Activated T-helper 1 cell treated with anti-CD3 and anti-CD28 coated beads, Interleukin-2, amount 50 U/mL, for 16 hours (primary cell): ENCODE measurements around the gene VPS35L.
"Not testable (repeated sequence)": the region's sequence is repeated elsewhere in the genome, so short reads cannot be mapped to it uniquely, and the experiment has no call there.

Experiments used
- DNase-seq, 2 donors: peaks; one replicate each; pipeline ENCODE4 v3.0.0-alpha.2; 2020; ENCODE audit warnings: low read depth in 1 of 2, low spot score in 1 of 2

The VPS35L gene

DNA sequence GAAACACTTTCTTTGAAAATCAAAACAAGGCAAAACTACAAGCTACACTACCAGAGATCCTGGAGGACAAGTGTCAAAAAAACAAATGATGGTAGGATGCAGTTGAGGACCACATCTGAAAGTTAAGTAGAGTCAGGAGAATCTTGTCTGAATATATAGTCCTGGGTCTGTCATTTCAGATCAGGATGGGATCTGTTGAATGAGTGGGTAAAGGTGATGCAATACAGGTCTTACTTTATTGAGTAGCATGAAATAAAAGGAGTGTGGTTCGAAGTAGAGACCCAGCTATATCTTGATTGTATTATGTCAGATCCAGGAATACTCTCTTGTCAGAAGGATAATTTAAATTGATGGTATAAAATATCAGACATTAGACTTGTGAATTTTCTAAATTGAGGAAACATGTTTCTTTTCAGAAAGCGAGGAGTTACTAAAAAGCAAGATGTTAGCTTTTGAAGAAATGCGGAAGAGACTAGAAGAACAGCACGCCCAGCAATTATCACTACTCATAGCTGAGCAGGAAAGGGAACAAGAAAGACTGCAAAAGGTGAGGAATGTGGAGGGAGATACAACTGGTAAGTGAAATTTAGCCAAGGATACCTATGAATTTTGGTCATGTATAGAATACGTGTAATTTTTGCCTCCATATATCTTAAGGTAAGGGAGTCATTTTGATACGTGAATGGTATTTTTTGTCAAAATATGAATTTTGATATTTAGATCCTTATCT, 15.1 kb upstream of the VPS35L start:
- no peak for DNase-seq

- no peak for DNase-seq
Measured at GRCh38 chr16:19542138-19542821, 13.2 kb upstream of the VPS35L start.

DNA sequence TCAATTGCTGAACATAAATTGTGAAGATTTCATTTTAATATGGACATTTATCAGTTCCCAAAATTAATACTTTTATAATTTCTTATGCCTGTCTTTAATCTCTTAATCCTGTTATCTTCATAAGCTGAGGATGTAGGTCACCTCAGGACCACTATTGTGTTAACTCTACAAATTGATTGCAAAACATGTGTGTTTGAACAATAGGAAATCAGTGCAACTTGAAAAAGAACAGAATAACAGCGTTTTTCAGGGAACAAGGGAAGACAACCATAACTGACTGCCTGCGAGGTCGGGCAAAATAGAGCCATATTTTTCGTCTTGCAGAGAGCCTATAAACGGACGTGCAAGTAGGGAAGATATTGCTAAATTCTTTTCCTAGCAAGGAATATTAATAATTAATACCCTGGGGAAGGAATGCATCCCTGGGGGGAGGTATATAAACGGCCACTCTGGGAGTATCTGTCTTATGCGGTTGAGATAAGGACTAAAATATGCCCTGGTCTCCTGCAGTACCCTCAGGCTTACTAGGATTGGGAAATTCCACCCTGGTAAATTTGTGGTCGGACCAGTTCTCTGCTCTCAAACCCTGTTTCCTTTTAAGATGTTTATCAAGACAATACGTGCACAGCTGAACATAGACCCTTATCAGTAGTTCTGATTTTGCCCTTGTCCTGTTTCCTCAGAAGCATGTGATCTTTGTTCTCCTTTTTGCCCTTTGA, 12.1 kb upstream of the VPS35L start:
- not testable (repeated sequence) for DNase-seq

GRCh38 chr16:19548144-19548543, 7.4 kb upstream of the VPS35L start:
- DNase-seq = no peak

DNA sequence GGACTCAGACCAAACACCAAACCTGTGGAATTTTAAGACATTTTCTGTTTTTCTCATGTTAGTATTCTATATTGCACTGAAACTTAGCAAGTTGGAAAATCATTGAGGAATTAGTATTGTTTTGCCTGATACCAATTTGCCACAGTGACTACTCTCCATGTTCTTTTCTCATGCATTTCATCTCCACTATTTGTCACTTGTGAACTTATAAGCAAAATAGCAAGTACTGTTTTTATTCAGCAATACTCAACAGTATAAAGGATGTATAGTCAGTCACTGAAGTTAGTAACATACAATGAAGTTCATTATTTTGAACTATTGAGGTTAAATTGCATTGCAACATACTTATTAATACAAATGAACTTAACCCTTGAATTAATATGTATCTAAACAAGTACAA, 5.8 kb upstream of the VPS35L start:
- no peak for DNase-seq

DNA sequence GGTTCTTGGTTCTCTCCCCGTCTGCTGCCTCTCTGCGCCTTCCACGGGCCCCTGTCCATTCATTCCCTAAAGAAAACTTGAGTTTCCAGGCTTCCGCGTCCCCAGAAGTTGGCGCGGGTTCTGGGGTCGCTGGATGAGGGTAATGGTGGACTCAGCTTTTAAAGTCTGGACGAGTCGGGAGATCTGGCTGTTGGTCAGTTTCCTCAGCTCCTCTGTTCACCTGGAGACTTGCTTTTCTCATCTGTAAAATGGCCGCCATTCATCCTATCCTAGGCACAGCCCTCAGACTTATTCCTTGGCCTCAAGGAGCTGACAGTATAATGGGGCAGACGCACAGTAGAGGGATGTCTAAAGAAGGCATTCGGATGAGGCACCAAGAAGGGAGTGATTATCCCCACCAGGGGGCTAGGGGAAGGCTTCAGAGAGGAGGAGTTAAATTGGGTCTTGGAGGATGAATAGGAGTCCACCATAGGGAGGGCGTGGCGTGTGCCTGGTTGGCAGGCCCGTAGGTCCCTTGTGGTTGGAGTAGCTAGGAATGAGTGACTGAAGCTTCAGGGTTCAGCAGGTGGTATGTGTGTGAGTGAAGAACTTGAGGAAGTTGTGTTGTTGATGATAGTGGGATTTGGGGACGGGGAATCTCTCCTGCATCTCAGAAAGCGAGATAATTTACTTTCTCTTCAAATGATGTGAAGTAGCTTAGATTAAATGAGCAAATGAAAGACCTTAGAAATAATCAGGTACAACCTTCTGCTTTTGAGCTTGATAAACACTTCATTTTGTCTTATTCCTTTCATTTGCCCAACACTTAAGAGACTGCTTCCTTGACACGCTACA, 652 bp downstream of the VPS35L start:
- no peak for DNase-seq

- no peak for DNase-seq
Measured at GRCh38 chr16:19559242-19559910, 3.9 kb downstream of the VPS35L start.

- DNase-seq = no peak
Measured at GRCh38 chr16:19560078-19560477, 4.6 kb downstream of the VPS35L start.

DNA sequence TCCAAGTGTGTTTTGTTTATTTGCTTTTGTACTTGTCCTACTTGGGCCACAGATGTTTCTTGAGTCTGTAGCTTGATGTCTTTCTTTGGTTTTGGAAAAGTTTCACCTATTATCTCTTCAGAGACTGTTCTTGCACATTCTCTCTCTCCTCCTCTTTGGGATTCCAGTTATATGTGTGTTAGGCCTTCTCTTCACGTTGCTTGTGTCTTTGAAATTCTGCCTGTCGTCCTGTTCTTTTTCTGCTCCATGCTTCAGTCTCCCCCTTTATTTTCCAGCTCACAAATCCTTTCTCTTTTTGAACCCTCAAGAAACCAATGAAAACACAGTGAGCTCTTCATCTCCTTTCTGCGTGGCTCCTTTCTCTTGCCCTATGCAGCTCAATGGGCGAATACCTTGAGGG, 7.9 kb downstream of the VPS35L start:
- no peak for DNase-seq

- no peak for DNase-seq
Measured at GRCh38 chr16:19566362-19566761, 10.9 kb downstream of the VPS35L start.

DNA sequence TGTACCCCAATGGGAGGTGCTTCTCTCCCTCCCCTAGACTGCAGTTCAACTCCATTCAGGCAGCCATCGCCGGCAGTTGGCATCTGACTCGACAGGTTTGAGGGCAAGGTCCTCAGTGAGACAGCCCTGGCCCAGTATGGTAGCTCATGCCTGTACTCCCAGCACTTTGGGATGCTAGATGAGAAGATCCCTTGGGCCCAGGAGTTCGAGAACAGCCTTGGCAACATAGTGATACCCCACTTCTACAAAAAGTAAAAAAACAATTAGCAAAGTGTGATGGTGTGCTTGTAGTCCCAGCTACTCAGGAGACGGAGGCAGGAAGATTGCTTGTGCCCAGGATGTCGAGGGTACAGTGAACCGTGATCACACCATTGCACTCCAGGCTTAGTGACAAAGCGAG, 12.1 kb downstream of the VPS35L start:
- no peak for DNase-seq

DNA sequence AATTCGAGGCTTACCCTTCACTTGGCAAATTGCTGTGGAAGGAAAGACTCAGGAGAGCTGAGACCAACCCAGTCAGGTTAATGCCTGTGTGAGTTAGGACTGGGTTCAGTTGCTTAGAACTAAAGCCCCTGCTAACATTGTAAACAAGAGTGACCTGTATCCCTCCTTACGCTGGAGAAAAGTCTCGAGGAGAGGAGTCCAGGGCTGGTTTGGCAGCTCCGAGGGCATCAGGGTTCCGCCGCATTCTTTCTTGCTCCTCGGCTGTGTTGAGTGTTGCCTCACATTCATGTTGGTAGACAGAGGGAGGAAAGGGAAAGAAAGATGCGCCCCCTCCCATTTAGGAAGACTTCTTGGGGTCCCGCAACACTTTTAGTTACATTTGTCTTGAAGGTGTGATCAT, 18.5 kb downstream of the VPS35L start:
- no peak for DNase-seq

GRCh38 chr16:19574615-19575014, 19.1 kb downstream of the VPS35L start:
- no peak for DNase-seq

DNA sequence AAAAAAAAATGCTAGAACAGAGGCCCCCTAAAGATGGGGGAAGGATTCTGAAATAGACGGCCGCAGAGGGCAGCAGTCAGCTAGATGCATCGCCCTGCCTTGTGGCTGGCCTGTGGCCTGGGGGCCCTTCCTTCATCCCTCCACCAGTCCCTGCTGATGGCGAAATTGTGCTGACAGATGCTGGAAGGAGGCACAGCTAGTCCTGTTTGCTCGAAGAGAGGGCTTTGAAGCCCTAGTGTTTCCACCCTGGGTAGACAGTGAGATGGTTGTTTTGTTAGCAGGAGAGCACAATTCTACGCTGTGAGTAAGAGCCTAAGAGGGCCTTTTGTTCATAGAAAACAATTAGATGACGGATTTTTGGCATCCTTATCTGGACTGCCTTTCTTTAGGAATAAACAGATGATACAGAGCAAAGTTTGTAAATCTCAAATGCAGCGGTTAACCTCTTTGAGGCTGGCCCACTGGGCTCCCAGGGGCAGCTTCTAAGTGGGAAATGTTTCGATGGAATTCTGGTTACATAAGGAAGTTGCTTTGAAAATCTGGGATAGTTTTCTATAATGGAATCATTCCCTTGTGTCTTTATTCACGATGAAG, 23.0 kb downstream of the VPS35L start:
- DNase-seq = no peak

GRCh38 chr16:19582050-19582831, 26.7 kb downstream of the VPS35L start:
- DNase-seq = no peak

- DNase-seq = no peak
Measured at GRCh38 chr16:19583665-19584300, 28.3 kb downstream of the VPS35L start.

- DNase-seq = no peak
Measured at GRCh38 chr16:19588661-19589060, 33.2 kb downstream of the VPS35L start.

GRCh38 chr16:19589106-19589505, 33.6 kb downstream of the VPS35L start:
- no peak for DNase-seq

DNA sequence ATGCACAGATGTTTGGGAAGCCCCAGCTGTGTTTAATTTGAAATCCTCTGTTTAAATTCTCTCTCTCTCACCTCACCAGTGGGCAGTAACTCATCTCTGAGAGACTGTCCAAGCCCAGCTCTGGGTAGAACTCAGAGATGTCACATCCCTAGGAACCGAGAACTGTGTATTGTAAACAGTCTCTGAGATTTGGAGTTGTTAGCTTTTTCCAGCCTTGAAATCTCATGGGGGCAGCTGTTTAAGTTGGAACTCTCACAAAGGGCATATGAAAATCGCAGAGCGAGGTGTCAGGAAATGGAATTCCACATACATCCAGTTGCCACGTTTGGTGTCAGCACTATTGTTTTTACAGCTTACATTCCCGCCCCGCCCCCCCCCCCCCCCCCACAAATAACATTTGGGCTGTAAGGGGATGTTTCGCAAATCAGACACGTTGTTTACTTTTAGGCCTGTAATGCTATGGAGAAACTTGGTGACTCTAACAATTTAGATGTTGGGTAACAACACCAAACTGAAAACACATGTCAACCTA, 34.3 kb downstream of the VPS35L start:
- no peak for DNase-seq
